GDM1 (cell line): ENCODE measurements around the gene HOXB7.
A peak's percentile ranks its signal among the peaks of the same experiment; 100 is the strongest.

Source experiments
- DNase-seq: peaks from one replicate; lab custom pipeline; 2025; lab: John Stamatoyannopoulos, UW

Gene HOXB7

DNA sequence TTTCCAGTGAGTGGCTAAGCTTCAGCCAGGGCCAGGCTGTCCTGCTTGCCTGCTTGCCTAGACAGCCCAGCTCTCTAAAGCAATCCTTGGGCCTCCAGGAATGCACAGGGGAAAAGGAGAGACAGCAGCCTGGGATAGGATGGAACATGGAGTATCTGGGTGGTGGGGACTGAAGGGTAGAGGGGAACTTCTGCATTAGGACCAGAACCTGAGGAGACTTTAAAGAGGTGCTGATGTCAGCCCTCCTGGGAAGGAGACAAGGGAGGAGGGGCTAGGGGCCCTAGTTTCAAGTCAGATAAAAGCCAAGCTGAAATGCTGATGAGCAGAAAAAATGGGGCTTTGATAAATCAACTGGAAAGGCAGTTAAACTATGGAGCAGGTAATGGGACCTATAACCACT is 1.8 kb downstream of the HOXB7 start:
- DNase-seq: no peak

DNA sequence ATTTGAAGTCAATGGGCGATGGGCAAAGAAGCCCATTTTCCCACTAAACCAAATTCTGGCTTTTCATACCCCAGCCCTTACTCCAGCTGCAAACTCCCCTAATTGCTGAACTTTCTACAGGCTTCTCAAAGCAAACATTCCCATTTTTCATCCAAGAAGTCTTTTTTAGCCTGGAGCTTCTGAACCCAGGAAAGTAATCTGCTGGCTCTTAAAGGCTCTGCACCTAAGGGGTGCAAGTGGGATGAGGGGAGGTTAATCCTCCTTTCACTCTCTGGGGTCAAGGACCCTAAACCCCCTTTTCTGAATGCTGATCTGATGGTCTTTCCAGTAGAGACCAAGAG is 2.4 kb downstream of the HOXB7 start:
- DNase-seq: no peak

- no peak for DNase-seq
These were observed 3.8 kb downstream of the HOXB7 start for GRCh38 chr17:48606892-48607614.

DNA sequence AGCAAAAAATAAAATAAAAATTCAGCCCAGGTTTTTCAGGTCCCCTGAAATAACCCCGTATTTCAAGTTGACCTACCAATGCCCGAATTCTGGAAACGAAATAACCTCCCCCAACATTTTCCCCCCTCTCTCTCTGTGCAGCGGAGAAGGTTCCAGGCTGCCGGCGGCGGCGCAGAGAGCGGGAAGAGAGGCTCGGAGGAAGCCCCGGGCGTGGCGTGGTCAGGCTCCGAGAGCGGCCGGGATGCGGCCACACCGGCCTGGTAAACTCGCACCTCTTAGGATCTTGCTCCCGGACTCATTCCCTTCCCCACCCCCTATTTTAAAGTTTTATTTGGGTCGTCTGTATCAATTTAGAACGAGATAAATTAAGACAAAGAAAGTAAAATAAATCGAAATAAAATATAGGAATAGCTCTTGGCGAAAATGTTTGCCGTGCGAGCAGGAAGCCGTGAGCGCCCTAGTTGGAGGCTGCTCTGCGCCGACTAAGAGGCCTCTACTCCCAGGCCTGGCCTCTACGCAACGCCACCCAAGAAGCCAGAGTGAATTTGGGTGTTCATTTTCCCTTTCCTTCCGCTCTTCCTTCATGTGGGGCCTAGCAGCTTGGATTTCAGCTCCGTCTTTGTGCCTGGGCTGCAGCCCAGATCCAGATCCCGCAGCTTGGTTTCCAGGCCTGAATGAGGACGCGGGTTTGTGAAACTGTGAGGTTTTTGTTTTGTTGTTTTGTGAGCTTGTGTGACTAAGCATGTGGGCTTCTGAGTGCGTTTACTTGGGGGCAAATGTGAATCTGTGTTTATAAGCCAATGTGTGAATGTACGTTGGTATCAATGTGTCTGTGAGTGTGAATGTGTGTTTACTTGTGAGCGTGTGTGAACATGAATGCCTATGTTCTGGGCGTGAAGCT is 4.6 kb downstream of the HOXB7 start:
- DNase-seq: no peak

DNA sequence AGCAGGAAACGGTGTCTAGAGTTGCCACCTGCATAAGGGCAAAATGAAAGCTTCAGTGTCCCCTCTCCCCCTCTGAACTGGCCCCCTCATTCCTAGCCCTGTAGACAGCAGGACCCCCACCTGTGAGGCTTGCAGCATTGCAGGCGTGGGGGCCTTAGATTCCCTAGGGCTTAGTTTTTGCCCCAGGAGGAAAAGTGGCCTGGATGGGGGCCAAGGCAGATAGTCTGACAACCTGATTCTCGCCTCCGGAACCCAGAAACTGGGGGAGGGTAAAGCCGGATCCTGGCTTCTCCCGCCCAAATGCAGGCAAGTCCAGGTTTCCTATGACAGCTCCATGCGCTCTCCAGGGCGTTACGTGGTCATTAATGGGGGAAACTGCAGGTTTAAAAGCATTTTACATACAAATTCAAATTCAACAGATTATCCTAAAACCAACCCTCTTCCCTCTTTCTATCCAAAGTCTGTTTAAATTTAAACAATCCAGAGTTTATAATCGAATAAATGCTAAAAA is 5.4 kb downstream of the HOXB7 start:
- DNase-seq: no peak

- DNase-seq: no peak
These were observed 6.0 kb downstream of the HOXB7 start, which contains the start of gene HOXB6 for GRCh38 chr17:48604770-48605329. HOXB6 (minus strand) TSS chr17:48604986; CDS start chr17:48598150, 6,836 bp downstream.

DNA sequence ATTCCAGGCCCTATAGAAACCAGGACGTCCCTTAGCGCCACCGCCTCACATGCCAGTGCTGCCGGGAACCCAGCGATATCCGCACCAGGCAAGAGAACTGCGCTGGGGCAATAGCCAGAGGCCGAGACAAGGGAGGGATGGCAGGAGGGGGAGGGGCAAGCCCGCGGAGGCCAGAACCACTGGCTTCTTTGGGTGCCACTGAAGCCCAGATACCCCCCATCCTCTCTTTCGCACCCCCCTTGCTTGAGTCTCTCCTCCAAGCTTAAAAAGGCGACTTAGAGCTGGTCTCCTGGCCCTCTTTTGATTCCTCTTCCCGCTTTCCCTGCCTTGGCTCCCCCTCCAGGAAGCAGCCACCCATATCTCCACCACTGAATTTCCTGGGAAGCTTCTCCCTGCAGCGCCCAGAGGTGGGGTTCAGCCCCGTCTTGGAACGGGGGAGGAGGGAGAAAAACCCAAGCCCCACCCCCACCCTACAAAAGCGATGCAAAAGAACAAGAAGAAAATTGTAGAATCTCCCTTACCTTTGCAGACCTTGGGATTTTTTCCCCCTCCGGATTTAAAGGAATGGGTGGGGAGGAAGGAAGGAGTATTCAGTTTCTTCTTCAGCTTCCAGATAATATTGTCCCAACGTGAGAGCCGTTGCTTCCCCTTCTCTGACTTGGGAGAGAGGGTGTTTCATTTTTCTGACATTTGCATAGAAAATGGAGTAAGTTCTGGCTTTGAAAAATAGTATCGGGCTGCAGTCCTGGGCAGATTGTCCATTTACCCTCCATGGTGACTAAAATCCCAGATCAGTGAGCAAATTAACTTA is 6.7 kb downstream of the HOXB7 start:
- no peak for DNase-seq

GRCh38 chr17:48601539-48602425 is 9.0 kb downstream of the HOXB7 start:
- DNase-seq: no peak

GRCh38 chr17:48601207-48601538 is 9.6 kb downstream of the HOXB7 start:
- no peak for DNase-seq

- no peak for DNase-seq
These were observed 10.3 kb downstream of the HOXB7 start for GRCh38 chr17:48600244-48601098.

- DNase-seq: no peak
These were observed 11.5 kb downstream of the HOXB7 start for GRCh38 chr17:48599354-48599753.

- DNase-seq: no peak
These were observed 12.1 kb downstream of the HOXB7 start for GRCh38 chr17:48598736-48599135.

GRCh38 chr17:48597778-48598631 is 12.8 kb downstream of the HOXB7 start:
- peak; percentile 21 for DNase-seq

- no peak for DNase-seq
These were observed 13.4 kb downstream of the HOXB7 start for GRCh38 chr17:48597528-48597777.

DNA sequence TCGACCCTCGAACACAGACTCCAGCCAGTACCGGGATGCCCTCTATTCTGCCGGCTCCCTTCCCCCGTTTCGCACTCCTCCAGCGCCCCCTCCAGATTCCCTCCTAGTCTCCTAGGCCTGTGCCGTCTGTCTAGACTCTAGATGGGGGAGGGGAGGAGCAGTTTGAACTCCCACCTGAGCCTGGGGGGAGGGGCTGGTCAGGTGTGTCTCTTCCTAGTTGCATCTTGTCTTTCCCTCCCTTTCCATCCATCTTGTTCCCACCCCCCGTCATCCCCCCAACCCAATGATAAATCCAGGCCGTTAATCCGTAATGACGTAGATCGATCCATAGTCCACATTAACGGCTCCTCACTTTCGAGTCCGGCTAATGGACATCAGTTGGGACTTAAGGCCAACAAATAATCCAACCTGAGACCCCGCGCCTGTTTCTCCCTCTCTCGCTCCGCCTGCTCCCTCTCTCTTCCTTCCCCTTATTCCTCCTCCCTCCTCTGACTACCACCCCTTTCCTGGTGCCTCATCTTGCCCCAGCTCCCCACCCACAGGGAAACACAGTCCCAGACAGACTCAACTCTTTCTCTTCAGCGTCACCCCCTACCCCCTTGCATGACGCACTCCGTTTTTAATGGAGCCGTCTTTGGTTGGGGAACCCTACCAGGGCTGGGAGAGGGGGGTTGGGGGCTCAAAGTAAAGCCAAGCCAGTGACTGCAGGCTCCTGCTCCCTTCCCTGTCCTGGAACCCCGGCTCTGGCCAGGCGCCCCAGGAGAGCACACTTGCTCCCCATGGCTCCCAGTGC is 13.9 kb downstream of the HOXB7 start:
- no peak for DNase-seq

- DNase-seq: no peak
These were observed 14.7 kb downstream of the HOXB7 start for GRCh38 chr17:48596000-48596734.

GRCh38 chr17:48595278-48595999 is 15.4 kb downstream of the HOXB7 start:
- no peak for DNase-seq
